PFSK-1 (cell line): ENCODE data around the gene FLNC.

Source experiments
- FOXP2 ChIP-seq: optimal IDR thresholded peaks from 2 replicates; pipeline ENCODE3; 2011; ENCODE audit warnings: borderline replicate concordance, control low read depth, inconsistent platforms; ENCODE audit not compliant: insufficient read depth; ENCODE audit errors: extremely low read length, extremely low read depth
- POLR2AphosphoS5 ChIP-seq: IDR thresholded peaks from 2 replicates; pipeline ENCODE4 v1.6.1; 2012; ENCODE audit warnings: low read depth, mild to moderate bottlenecking, control low read depth, low read length, moderate library complexity
- REST ChIP-seq, 2 experiments: IDR thresholded peaks; 2 replicates each; pipeline versions ENCODE4 v1.6.1 to v1.8.0; 2011 to 2012; ENCODE audit warnings: low read depth in 2 of 2, low read length in 2 of 2, control low read depth in 1 of 2, inconsistent platforms in 1 of 2, mild to moderate bottlenecking in 1 of 2, moderate library complexity in 1 of 2; ENCODE audit not compliant: insufficient read depth in 1 of 2
- SIN3A ChIP-seq: IDR thresholded peaks from 2 replicates; pipeline ENCODE4 v1.6.1; 2012; ENCODE audit warnings: mild to moderate bottlenecking, low read length, moderate library complexity, borderline replicate concordance; ENCODE audit not compliant: insufficient read depth
- TAF1 ChIP-seq: IDR thresholded peaks from 2 replicates; pipeline ENCODE4 v1.6.1; 2012; ENCODE audit warnings: low read length, control low read depth, borderline replicate concordance; ENCODE audit not compliant: insufficient read depth

DNA sequence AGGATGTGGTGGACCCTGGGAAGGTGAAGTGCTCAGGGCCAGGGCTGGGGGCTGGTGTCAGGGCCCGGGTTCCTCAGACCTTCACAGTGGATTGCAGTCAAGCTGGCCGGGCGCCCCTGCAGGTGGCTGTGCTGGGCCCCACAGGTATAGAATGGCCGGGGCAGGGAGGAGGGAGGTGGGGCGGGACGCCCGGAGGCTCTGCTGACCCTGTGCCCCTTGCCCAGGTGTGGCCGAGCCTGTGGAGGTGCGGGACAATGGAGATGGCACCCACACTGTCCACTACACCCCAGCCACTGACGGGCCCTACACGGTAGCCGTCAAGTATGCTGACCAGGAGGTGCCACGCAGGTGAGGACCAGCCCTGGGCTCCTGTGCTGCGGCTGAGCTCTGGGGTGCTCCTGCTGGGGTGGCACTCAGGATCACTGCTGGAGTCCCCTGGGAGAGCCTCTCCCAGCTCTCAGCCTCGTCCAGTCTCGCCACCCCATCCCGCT is 17.6 kb downstream of the FLNC start:
- TF ChIP-seq REST (IDR thresholded peaks at IDR 0.05; ENCODE audit: insufficient read depth in 1 of 2, low read depth in 2 of 2, low read length in 2 of 2) (no peak), POLR2AphosphoS5 (no peak), SIN3A (no peak), TAF1 (no peak), FOXP2 (no peak)
